HFFc6 (cell line): Measurements from ENCODE around the gene SMG1. TPM values are rescaled to one million over a fixed set of nuclear protein-coding genes. Genes with fewer than 3 reads are reported as not detected.

Experiments used
- DNase-seq: peaks from one replicate; pipeline ENCODE4 v3.0.0-alpha.2; 2018
- H3K27ac Mint-ChIP-seq: 2 replicates; pipeline ENCODE4 v1.8.0; 2020; ENCODE audit warnings: mild to moderate bottlenecking, mixed read lengths
- H3K27me3 Mint-ChIP-seq: 2 replicates; pipeline ENCODE4 v1.8.0; 2021; ENCODE audit warnings: mild to moderate bottlenecking, moderate library complexity, mixed read lengths; ENCODE audit not compliant: insufficient read depth
- H3K36me3 Mint-ChIP-seq: 2 replicates; pipeline ENCODE4 v1.8.0; 2021; ENCODE audit warnings: low read depth, mixed read lengths
- H3K4me1 Mint-ChIP-seq: 2 replicates; pipeline ENCODE4 v1.8.0; 2020; ENCODE audit warnings: low read depth, mixed read lengths
- H3K4me3 Mint-ChIP-seq: 2 replicates; pipeline ENCODE4 v1.8.0; 2020; ENCODE audit warnings: mild to moderate bottlenecking, moderate library complexity, mixed read lengths
- H3K9me3 Mint-ChIP-seq: 2 replicates; pipeline ENCODE4 v1.8.0; 2020; ENCODE audit warnings: mild to moderate bottlenecking, mixed read lengths
- CTCF ChIP-seq: fragments of 200-600 bp; sonication (generic); IDR thresholded peaks from 2 replicates; pipeline ENCODE4 v1.5.0; 2021; ENCODE audit warnings: antibody characterized with exemption, mild to moderate bottlenecking
- total RNA-seq, 6 experiments: library from RNA; stranded (reverse); fragmentation: NEBNext Ultra II Directional; extraction: Animal tissue kit (Norgen Biotek cat#: 25700); gene quantifications; 2 replicates in 1 of 6; 3 replicates in 5 of 6; pipeline ENCODE4 v1.2.3, GENCODE V29; 2021

The SMG1 gene
- total RNA-seq, 6 experiments from 2014 or later: 31.3 to 43.0 (median 35.4) TPM

GRCh38 chr16:18792836-18793433 lies 133.3 kb downstream of the SMG1 start:
- peaks cover 7% of the 10 kb centered on the region for H3K9me3 Mint-ChIP-seq
- peaks cover 71% of the 10 kb centered on the region for H3K36me3 Mint-ChIP-seq
- no peak for DNase-seq
- H3K27ac Mint-ChIP-seq: peak overlapping the region; percentile 49
- no peak for TF ChIP-seq CTCF
- H3K4me1 Mint-ChIP-seq: peaks cover 37% of the 10 kb centered on the region
- H3K4me3 Mint-ChIP-seq: no peak overlapping the region
- peaks cover 11% of the 10 kb centered on the region for H3K27me3 Mint-ChIP-seq

- DNase-seq: peak; percentile 94
- no peak for TF ChIP-seq CTCF
- peak within 1 kb of the TSS; percentile 95 for H3K27ac Mint-ChIP-seq
- H3K4me3 Mint-ChIP-seq: peak within 1 kb of the TSS; percentile 98
- peaks cover 44% of the 10 kb centered on the region for H3K4me1 Mint-ChIP-seq
- H3K36me3 Mint-ChIP-seq: peaks cover 75% of the 10 kb centered on the region
- peaks cover 11% of the 10 kb centered on the region for H3K27me3 Mint-ChIP-seq
- peaks cover 7% of the 10 kb centered on the region for H3K9me3 Mint-ChIP-seq
Measured at GRCh38 chr16:18789850-18790706, 136.1 kb downstream of the SMG1 start, which contains the start of gene RPS15A. Gene RPS15A (minus strand): TSS chr16:18790334. CDS start chr16:18789113, 1,221 bp downstream.

DNA sequence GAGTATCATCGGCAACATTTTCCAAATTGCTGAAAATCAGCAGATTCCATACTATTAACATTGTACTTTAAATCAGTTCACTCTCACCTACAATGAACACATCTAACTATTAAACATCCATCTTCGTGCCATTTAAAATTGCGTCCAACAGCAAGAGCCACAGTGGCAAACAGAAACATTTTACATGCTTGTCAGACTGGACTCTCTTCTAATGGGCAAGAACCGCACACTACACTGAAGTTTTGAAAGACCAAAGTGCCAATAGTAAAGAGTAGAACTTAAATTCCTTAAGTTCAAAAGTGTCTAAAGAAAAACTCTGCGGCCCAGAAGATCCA lies 136.7 kb downstream of the SMG1 start:
- peak overlapping the region; percentile 98 for H3K4me3 Mint-ChIP-seq
- no peak for DNase-seq
- peaks cover 11% of the 10 kb centered on the region for H3K27me3 Mint-ChIP-seq
- peaks cover 50% of the 10 kb centered on the region for H3K4me1 Mint-ChIP-seq
- TF ChIP-seq CTCF: no peak
- peak overlapping the region; percentile 95 for H3K27ac Mint-ChIP-seq
- peaks cover 7% of the 10 kb centered on the region for H3K9me3 Mint-ChIP-seq
- H3K36me3 Mint-ChIP-seq: peaks cover 81% of the 10 kb centered on the region

- Mint-ChIP-seq H3K4me3 (peak overlapping the region; percentile 98), H3K27me3 (peaks cover 11% of the 10 kb centered on the region), H3K4me1 (peaks cover 51% of the 10 kb centered on the region), H3K9me3 (peaks cover 7% of the 10 kb centered on the region), H3K36me3 (peaks cover 77% of the 10 kb centered on the region), H3K27ac (peak overlapping the region; percentile 95)
- no peak for DNase-seq
- TF ChIP-seq CTCF: no peak
Measured at GRCh38 chr16:18788828-18789514, 137.2 kb downstream of the SMG1 start.

- DNase-seq: no peak
- Mint-ChIP-seq H3K27ac (peak overlapping the region; percentile 34), H3K9me3 (peaks cover 3% of the 10 kb centered on the region), H3K27me3 (peaks cover 5% of the 10 kb centered on the region), H3K4me1 (peaks cover 46% of the 10 kb centered on the region), H3K4me3 (peak overlapping the region; percentile 56), H3K36me3 (peaks cover 62% of the 10 kb centered on the region)
- no peak for TF ChIP-seq CTCF
Measured at GRCh38 chr16:18784917-18785623, 141.1 kb downstream of the SMG1 start.
